ENCODE data around the gene LGALS13. TPM values are rescaled to one million over a fixed set of nuclear protein-coding genes. Genes with fewer than 3 reads are reported as not detected.

Gene LGALS13
- total RNA-seq, 1 experiment from 2014 or later = not detected

Other genes with a start within 250 kb of the LGALS13 start
- 62.0 and 62.4 TPM in 2 replicates for gene PAF1, start 211.4 kb upstream of the LGALS13 start, total RNA-seq (2014; rRNA removed; shearing (Covaris generic); ENCODE audit: low replicate concordance)
- gene MED29, start 211.1 kb upstream of the LGALS13 start, total RNA-seq (2014; rRNA removed; shearing (Covaris generic); ENCODE audit: low replicate concordance) = 18.1 and 26.5 TPM in 2 replicates
- 0.66 and 1.4 TPM in 2 replicates for gene ZFP36, start 195.7 kb upstream of the LGALS13 start, total RNA-seq (2014; rRNA removed; shearing (Covaris generic); ENCODE audit: low replicate concordance)
- gene PLEKHG2, start 189.9 kb upstream of the LGALS13 start, total RNA-seq (2014; rRNA removed; shearing (Covaris generic); ENCODE audit: low replicate concordance) = 3.0 and 12.4 TPM in 2 replicates
- gene RPS16, start 166.6 kb upstream of the LGALS13 start, total RNA-seq (2014; rRNA removed; shearing (Covaris generic); ENCODE audit: low replicate concordance) = 95.9 and 97.8 TPM in 2 replicates
- gene SUPT5H, start 156.9 kb upstream of the LGALS13 start, total RNA-seq (2014; rRNA removed; shearing (Covaris generic); ENCODE audit: low replicate concordance) = 55.9 and 102 TPM in 2 replicates
- 166 and 218 TPM in 2 replicates for gene TIMM50, start 121.7 kb upstream of the LGALS13 start, total RNA-seq (2014; rRNA removed; shearing (Covaris generic); ENCODE audit: low replicate concordance)
- 1.7 and 5.6 TPM in 2 replicates for gene DLL3, start 103.6 kb upstream of the LGALS13 start, total RNA-seq (2014; rRNA removed; shearing (Covaris generic); ENCODE audit: low replicate concordance)
- not detected in 2 replicates for gene SELENOV, start 87.4 kb upstream of the LGALS13 start, total RNA-seq (2014; rRNA removed; shearing (Covaris generic); ENCODE audit: low replicate concordance)
- 4.0 and 5.5 TPM in 2 replicates for gene EID2B, start 69.7 kb upstream of the LGALS13 start, total RNA-seq (2014; rRNA removed; shearing (Covaris generic); ENCODE audit: low replicate concordance)
- 15.3 and 17.5 TPM in 2 replicates for gene EID2, start 62.4 kb upstream of the LGALS13 start, total RNA-seq (2014; rRNA removed; shearing (Covaris generic); ENCODE audit: low replicate concordance)
- not detected in 2 replicates for gene LGALS16, start 53.4 kb downstream of the LGALS13 start, total RNA-seq (2014; rRNA removed; shearing (Covaris generic); ENCODE audit: low replicate concordance)
- not detected in 2 replicates for gene LGALS14, start 102.0 kb downstream of the LGALS13 start, total RNA-seq (2014; rRNA removed; shearing (Covaris generic); ENCODE audit: low replicate concordance)
- not detected in 2 replicates for gene CLC, start 135.5 kb downstream of the LGALS13 start, total RNA-seq (2014; rRNA removed; shearing (Covaris generic); ENCODE audit: low replicate concordance)
- gene LEUTX, start 176.3 kb downstream of the LGALS13 start, total RNA-seq (2014; rRNA removed; shearing (Covaris generic); ENCODE audit: low replicate concordance) = not detected in 2 replicates
- 0.30 and 0.81 TPM in 2 replicates for gene DYRK1B, start 231.6 kb downstream of the LGALS13 start, total RNA-seq (2014; rRNA removed; shearing (Covaris generic); ENCODE audit: low replicate concordance)
- gene FBL, start 243.9 kb downstream of the LGALS13 start, total RNA-seq (2014; rRNA removed; shearing (Covaris generic); ENCODE audit: low replicate concordance) = 496 and 588 TPM in 2 replicates